Loucy (cell line): ENCODE measurements around the gene SLC25A12.
"Not testable (repeated sequence)": the region's sequence is repeated elsewhere in the genome, so short reads cannot be mapped to it uniquely, and the experiment has no call there.

Experiments
- CTCF ChIP-seq: fragments of 200-600 bp; sonication (generic); conservative IDR thresholded peaks from 2 replicates; pipeline ENCODE4 v1.5.1; 2014; ENCODE audit warnings: mild to moderate bottlenecking, antibody characterized with exemption, low read length
- EZH2phosphoT487 ChIP-seq: fragments of 200-600 bp; IDR thresholded peaks from 2 replicates; pipeline ENCODE4 v1.6.1; 2018; ENCODE audit warnings: antibody characterized with exemption, mild to moderate bottlenecking, moderate library complexity, borderline replicate concordance

- TF ChIP-seq CTCF, EZH2phosphoT487: not testable (repeated sequence)
Measured at GRCh38 chr2:171899623-171900282, 5.7 kb upstream of the SLC25A12 start.
